HEK293T (cell line): ENCODE measurements around the gene TBX21.

Experiments used
- BHLHE40 ChIP-seq: fragments of 450-650 bp; IDR thresholded peaks from 2 replicates; pipeline ENCODE4 v1.6.1; 2016; ENCODE audit warnings: mild to moderate bottlenecking, moderate library complexity, borderline replicate concordance
- ELF4 ChIP-seq: fragments of 450-650 bp; IDR thresholded peaks from 2 replicates; pipeline ENCODE4 v1.6.1; 2017; ENCODE audit warnings: antibody characterized with exemption
- HDGF ChIP-seq: fragments of 450-650 bp; IDR thresholded peaks from 2 replicates; pipeline ENCODE4 v1.6.1; 2017; ENCODE audit warnings: antibody characterized with exemption, borderline replicate concordance
- SP1 ChIP-seq: fragments of 450-650 bp; IDR thresholded peaks from 2 replicates; pipeline ENCODE4 v1.6.1; 2017
- ZNF384 ChIP-seq: fragments of 450-650 bp; IDR thresholded peaks from 2 replicates; pipeline ENCODE4 v1.6.1; 2016

- TF ChIP-seq SP1 (no peak), ELF4 (no peak), HDGF (no peak), BHLHE40 (no peak), ZNF384 (no peak)
Measured at GRCh38 chr17:47684025-47684424, 49.0 kb upstream of the TBX21 start.
